Measurements from ENCODE around the gene NPIPA8.
"Not testable (repeated sequence)": the region's sequence is repeated elsewhere in the genome, so short reads cannot be mapped to it uniquely, and the experiment has no call there.

The NPIPA8 gene

DNA sequence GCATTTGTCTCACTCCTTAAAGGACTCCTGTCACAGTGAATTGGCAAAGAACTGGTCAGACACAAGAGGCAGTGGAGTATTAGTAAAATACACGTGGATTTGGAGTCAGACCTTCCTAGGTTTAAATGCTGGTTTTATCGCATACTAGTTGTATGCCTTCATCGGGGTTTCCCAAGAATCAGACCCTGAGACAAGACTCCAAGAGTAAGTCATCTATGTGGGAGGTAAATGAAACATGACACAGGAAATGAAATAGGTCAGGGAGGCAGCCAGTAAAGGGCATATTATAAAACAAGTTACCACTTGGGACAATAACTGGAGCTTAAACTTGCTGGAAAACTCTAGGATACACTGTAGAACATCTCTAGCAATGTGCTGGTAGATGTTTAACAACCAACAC is 59.8 kb downstream of the NPIPA8 start:
- not testable (repeated sequence) for DNase-seq (ENCODE audit: low read depth)

DNA sequence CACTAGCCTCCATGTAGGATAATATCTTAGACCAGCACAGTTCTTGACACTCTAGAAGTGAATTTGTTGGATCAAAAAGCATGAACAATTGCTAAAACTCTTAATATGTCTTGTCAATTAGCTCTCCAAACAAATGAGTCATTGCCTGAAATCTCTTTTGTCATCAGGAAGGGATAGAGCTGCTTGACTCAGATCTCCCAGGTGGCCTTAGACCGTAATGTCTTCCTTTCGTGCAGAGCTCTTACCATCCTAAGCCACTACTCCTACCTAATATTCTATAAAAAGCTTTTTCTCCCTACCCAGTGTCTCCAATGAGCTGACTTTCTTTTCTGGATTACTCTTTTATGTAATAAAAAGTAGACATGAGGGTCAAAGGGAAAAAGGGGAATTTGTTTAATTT is 66.4 kb downstream of the NPIPA8 start:
- DNase-seq (ENCODE audit: low read depth): not testable (repeated sequence)
